HL-60/S4 treated with retinoic acid at 250 ng/mL for 4 days and 3 days (cell line): ENCODE data around the gene PTDSS2.

ENCODE experiments used
- in situ Hi-C: fragments of 300-500 bp; cut with MboI; formaldehyde crosslinking; loops from 2 replicates; pipeline ENCODE4 v1.7.0; 2022; ENCODE audit warnings: low sequenced_read_pairs

Gene PTDSS2

GRCh38 chr11:539971-540481 is 89.9 kb downstream of the PTDSS2 start:
- in situ Hi-C loops: no loop called here
